Measurements from ENCODE around the gene CCDC70.

- TF ChIP-seq EZH2 (optimal IDR thresholded peaks at IDR 0.05; ENCODE audit: low read depth, low read length), result no peak
- no peak for TF ChIP-seq CTCF (IDR thresholded peaks at IDR 0.05; ENCODE audit: low read length)
These were observed 8.8 kb downstream of the CCDC70 start for GRCh38 chr13:51870616-51871015.
